Ishikawa (cell line): Measurements from ENCODE around the gene CLEC12A.

ENCODE experiments used
- CEBPB ChIP-seq: IDR thresholded peaks from 2 replicates; pipeline ENCODE4 v1.6.1; 2012
- CREB1 ChIP-seq: IDR thresholded peaks from 2 replicates; pipeline ENCODE4 v1.6.1; 2012; ENCODE audit warnings: low read depth
- EGR1 ChIP-seq: IDR thresholded peaks from 2 replicates; pipeline ENCODE4 v1.6.1; 2012
- EP300 ChIP-seq: IDR thresholded peaks from 2 replicates; pipeline ENCODE4 v1.6.1; 2012; ENCODE audit warnings: borderline replicate concordance
- FOXM1 ChIP-seq: IDR thresholded peaks from 2 replicates; pipeline ENCODE4 v1.6.1; 2012; ENCODE audit warnings: low read depth, borderline replicate concordance
- MAX ChIP-seq: IDR thresholded peaks from 2 replicates; pipeline ENCODE4 v1.6.1; 2012
- NFIC ChIP-seq: IDR thresholded peaks from 2 replicates; pipeline ENCODE4 v1.6.1; 2012
- RAD21 ChIP-seq: IDR thresholded peaks from 2 replicates; pipeline ENCODE4 v1.6.1; 2012; ENCODE audit warnings: low read depth
- REST ChIP-seq: IDR thresholded peaks from 2 replicates; pipeline ENCODE4 v1.6.1; 2012; ENCODE audit warnings: low read depth, mild to moderate bottlenecking
- TAF1 ChIP-seq: IDR thresholded peaks from 2 replicates; pipeline ENCODE4 v1.6.1; 2012; ENCODE audit warnings: low read depth, mild to moderate bottlenecking
- TCF12 ChIP-seq: IDR thresholded peaks from 2 replicates; pipeline ENCODE4 v1.6.1; 2012; ENCODE audit warnings: low read depth
- TEAD4 ChIP-seq: IDR thresholded peaks from 2 replicates; pipeline ENCODE4 v1.6.1; 2012
- USF1 ChIP-seq: IDR thresholded peaks from 2 replicates; pipeline ENCODE4 v1.6.1; 2012
- YY1 ChIP-seq: IDR thresholded peaks from 2 replicates; pipeline ENCODE4 v1.6.1; 2012; ENCODE audit warnings: low read depth
- ZBTB7A ChIP-seq: IDR thresholded peaks from 2 replicates; pipeline ENCODE4 v1.6.1; 2012; ENCODE audit warnings: low read depth

The CLEC12A gene

GRCh38 chr12:9948606-9949296 is 22.5 kb upstream of the CLEC12A start:
- TF ChIP-seq TEAD4 = no peak
- no peak for TF ChIP-seq NFIC
- TF ChIP-seq CEBPB = no peak
- no peak for TF ChIP-seq MAX
- TF ChIP-seq CREB1 = no peak
- TF ChIP-seq RAD21 = no peak
- TF ChIP-seq EGR1 = no peak
- TF ChIP-seq EP300 = no peak
- TF ChIP-seq FOXM1 = no peak
- TF ChIP-seq REST = no peak
- TF ChIP-seq ZBTB7A = no peak
- TF ChIP-seq TCF12 = no peak
- no peak for TF ChIP-seq USF1
- no peak for TF ChIP-seq TAF1
- no peak for TF ChIP-seq YY1

- TF ChIP-seq EGR1 = no peak
- TF ChIP-seq FOXM1 = no peak
- TF ChIP-seq RAD21 = no peak
- TF ChIP-seq CEBPB = no peak
- no peak for TF ChIP-seq TCF12
- no peak for TF ChIP-seq MAX
- TF ChIP-seq TEAD4 = no peak
- no peak for TF ChIP-seq NFIC
- TF ChIP-seq ZBTB7A = no peak
- TF ChIP-seq EP300 = no peak
- TF ChIP-seq USF1 = no peak
- TF ChIP-seq REST = no peak
Measured at GRCh38 chr12:9951026-9951675, 20.1 kb upstream of the CLEC12A start.

- TF ChIP-seq MAX = no peak
- TF ChIP-seq NFIC = no peak
- TF ChIP-seq FOXM1 = no peak
- no peak for TF ChIP-seq REST
- no peak for TF ChIP-seq CREB1
- TF ChIP-seq EGR1 = no peak
- TF ChIP-seq CEBPB = no peak
- no peak for TF ChIP-seq TCF12
- TF ChIP-seq USF1 = no peak
- no peak for TF ChIP-seq EP300
- no peak for TF ChIP-seq TEAD4
- no peak for TF ChIP-seq ZBTB7A
- no peak for TF ChIP-seq YY1
- no peak for TF ChIP-seq TAF1
Measured at GRCh38 chr12:9957834-9958233, 13.4 kb upstream of the CLEC12A start.
